Small intestine (tissue), 7 donors: ENCODE data around the gene NINJ2. TPM values are rescaled to one million over a fixed set of nuclear protein-coding genes. Genes with fewer than 3 reads are reported as not detected.

Experiments used
- DNase-seq, 2 donors: peaks; one replicate each; pipeline versions ENCODE4 v3.0.0 to v3.0.0-alpha.2; 2013
- FAIRE-seq: peaks from 2 replicates; lab custom pipeline; 2012; peaks lifted over from hg19 to GRCh38; lab: Jason Lieb, UNC
- H3K27ac ChIP-seq, 3 donors: one replicate each; pipeline ENCODE4 v1.5.1; 2013; ENCODE audit warnings: low read length in 2 of 3, mild to moderate bottlenecking in 2 of 3, control low read depth in 1 of 3, inconsistent platforms in 1 of 3, low read depth in 1 of 3, moderate library complexity in 1 of 3
- H3K27me3 ChIP-seq, 3 donors: one replicate each; pipeline ENCODE4 v1.6.1; 2013; ENCODE audit warnings: low read length in 3 of 3, inconsistent platforms in 1 of 3; ENCODE audit not compliant: control insufficient read depth in 3 of 3, insufficient read depth in 3 of 3
- H3K36me3 ChIP-seq, 3 donors: one replicate each; pipeline ENCODE4 v1.6.1; 2013; ENCODE audit warnings: low read length in 3 of 3, inconsistent platforms in 1 of 3, low read depth in 1 of 3, mild to moderate bottlenecking in 1 of 3, moderate library complexity in 1 of 3; ENCODE audit not compliant: control insufficient read depth in 3 of 3, insufficient read depth in 2 of 3
- H3K4me1 ChIP-seq, 3 donors: one replicate each; pipeline ENCODE4 v1.6.1; 2013; ENCODE audit warnings: low read length in 2 of 3, inconsistent platforms in 1 of 3, low read depth in 1 of 3, mild to moderate bottlenecking in 1 of 3, moderate library complexity in 1 of 3; ENCODE audit not compliant: control insufficient read depth in 3 of 3, insufficient read depth in 2 of 3
- H3K4me3 ChIP-seq, 3 donors: one replicate each; pipeline ENCODE4 v1.5.1; 2013; ENCODE audit warnings: low read length in 3 of 3, control low read depth in 1 of 3, inconsistent platforms in 1 of 3, low read depth in 1 of 3, mild to moderate bottlenecking in 1 of 3, moderate library complexity in 1 of 3
- H3K9me3 ChIP-seq, 2 donors: one replicate each; pipeline ENCODE4 v1.6.1; 2013; ENCODE audit warnings: low read depth in 1 of 2, low read length in 1 of 2; ENCODE audit not compliant: control insufficient read depth in 2 of 2, insufficient read depth in 1 of 2
- WGBS, 3 donors: extraction: QIAGEN DNeasy Blood & Tissue Kit; methylation state at CpG; one replicate each; pipeline ENCODE4 v1.1.7; 2013; 5-methylcytosine and 5-hydroxymethylcytosine counted together
- polyA plus RNA-seq, 4 donors: library from polyadenylated mRNA; stranded (reverse) in 3 of 4; unstranded in 1 of 4; fragments of 200-250 nt in 3 of 4; fragments of 120-200 nt in 1 of 4; gene quantifications; one replicate each; pipeline versions ENCODE4 v1.2.1 to v1.2.3, GENCODE V29; 2013
- donor health status: healthy with polysubstance abuse.
- donor health status: control.
- donor health status: control.
- donor health status: Bipolar disorder and iron deficiency.
- donor health status: healthy.

NINJ2 gene
- polyA plus RNA-seq, 4 donors: 0.67 to 8.1 (median 3.8) TPM

GRCh38 chr12:666066-666465 lies 2.8 kb upstream of the NINJ2 start:
- Histone ChIP-seq H3K4me1 (no peaks in the 10 kb centered on the region), H3K4me3 (no peak overlapping the region), H3K36me3 (no peaks in the 10 kb centered on the region), H3K9me3 (no peaks in the 10 kb centered on the region), H3K27me3 (peaks cover 0 to 10% (median 0%) of the 10 kb centered on the region in 3 donors), H3K27ac (no peak overlapping the region)
- FAIRE-seq (no peak), DNase-seq (no peak)
- 53 to 80% (median 68%) methylated on average over 2 of the region's 2 CpGs for WGBS, 3 donors

- no peaks in the 10 kb centered on the region for H3K36me3 ChIP-seq
- no peak overlapping the region for H3K4me3 ChIP-seq
- no peaks in the 10 kb centered on the region for H3K9me3 ChIP-seq
- H3K27ac ChIP-seq: no peak overlapping the region
- FAIRE-seq (no peak), DNase-seq (no peak)
- WGBS, 3 donors: 84 to 96% (median 92%) methylated on average over 5 of the region's 5 CpGs
- no peaks in the 10 kb centered on the region for H3K4me1 ChIP-seq
- H3K27me3 ChIP-seq: peaks cover 0 to 10% (median 0%) of the 10 kb centered on the region in 3 donors
These were observed 1.5 kb upstream of the NINJ2 start for GRCh38 chr12:664779-665092.

DNA sequence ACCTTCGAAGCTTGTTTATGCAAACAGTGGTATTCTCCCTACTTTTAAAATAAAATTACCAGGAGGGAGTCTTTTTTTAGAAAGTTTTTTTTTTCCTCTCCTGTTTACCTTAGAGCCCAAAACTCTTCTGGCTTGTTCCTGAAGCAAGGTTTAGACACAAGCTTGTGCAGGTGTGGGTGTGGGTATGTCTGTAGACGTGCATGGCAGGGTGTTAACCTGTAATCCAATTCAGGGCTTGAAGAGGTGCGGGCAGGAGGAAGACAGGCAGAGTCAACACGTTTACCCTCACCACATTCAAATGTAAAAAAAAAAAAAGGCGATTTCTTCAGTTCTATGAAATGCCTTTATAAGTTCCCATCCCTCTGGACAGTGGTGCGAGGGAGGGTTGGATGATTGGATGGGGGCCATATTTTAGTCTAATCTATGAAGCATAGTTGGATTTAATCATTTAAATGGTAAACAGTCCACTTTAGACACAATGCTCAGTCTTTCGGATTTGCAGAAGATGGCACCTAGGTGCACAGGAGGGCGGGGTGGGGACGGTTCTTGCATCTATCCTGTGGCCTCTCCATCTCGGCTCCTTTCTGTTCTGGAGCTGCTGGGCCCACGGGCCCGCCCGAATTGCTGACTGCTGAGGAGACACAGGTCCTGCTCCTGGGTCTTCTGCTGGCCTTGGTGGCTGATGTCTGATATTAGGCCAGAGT lies 982 bp upstream of the NINJ2 start:
- no peak overlapping the region for H3K27ac ChIP-seq
- no peak for FAIRE-seq

DNA sequence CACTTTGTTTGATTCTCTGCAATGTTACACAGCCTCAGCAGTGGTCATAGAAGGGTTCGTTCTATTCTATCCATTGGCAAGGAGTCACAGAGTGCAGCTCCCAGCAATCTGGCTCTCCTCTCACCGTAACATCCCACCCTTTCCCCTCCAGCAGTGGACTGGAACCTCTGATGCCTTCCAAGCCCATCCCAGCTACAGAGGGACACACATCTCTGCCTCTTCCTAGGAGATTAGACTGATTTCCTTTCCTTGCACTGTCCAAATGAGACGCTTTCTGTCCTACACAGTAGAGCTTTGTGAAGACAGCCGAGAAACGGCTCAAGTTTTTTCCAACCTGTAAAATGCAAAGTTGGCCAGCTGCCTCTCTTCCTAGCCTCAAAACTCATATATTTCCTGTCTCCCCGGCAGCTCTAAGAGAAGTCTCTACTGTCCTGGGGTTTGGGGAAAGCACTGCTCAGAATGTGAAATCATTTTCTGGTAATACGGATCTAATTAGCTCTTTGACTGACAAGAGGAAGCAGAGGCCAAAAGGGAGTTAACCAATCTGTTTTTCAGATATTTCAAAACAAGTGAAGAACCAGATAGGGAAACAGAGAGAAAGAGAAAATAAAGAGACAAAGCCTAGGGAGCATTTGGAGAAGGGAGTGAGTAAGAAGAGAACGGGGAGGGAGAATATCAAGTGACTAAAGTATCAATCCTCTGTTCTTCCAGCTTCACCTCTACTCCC lies 516 bp downstream of the NINJ2 start:
- no peaks in the 10 kb centered on the region for H3K9me3 ChIP-seq
- H3K4me3 ChIP-seq: no peak overlapping the region
- no peak overlapping the region for H3K27ac ChIP-seq
- 36 to 50% (median 44%) methylated on average over 8 of the region's 8 CpGs for WGBS, 3 donors
- H3K27me3 ChIP-seq: peaks cover 0 to 10% (median 0%) of the 10 kb centered on the region in 3 donors
- FAIRE-seq (no peak), DNase-seq (no peak)
- H3K4me1 ChIP-seq: no peaks in the 10 kb centered on the region
- no peaks in the 10 kb centered on the region for H3K36me3 ChIP-seq

More for the DNA sequence above, 982 bp upstream of the NINJ2 start:
- Histone ChIP-seq H3K4me3 (no peak overlapping the region), H3K4me1 (no peaks in the 10 kb centered on the region), H3K27me3 (peaks cover 0 to 10% (median 0%) of the 10 kb centered on the region in 3 donors), H3K9me3 (no peaks in the 10 kb centered on the region), H3K36me3 (no peaks in the 10 kb centered on the region)
- WGBS, 3 donors: 71 to 86% (median 77%) methylated on average over 13 of the region's 13 CpGs
- DNase-seq: no peak

DNA sequence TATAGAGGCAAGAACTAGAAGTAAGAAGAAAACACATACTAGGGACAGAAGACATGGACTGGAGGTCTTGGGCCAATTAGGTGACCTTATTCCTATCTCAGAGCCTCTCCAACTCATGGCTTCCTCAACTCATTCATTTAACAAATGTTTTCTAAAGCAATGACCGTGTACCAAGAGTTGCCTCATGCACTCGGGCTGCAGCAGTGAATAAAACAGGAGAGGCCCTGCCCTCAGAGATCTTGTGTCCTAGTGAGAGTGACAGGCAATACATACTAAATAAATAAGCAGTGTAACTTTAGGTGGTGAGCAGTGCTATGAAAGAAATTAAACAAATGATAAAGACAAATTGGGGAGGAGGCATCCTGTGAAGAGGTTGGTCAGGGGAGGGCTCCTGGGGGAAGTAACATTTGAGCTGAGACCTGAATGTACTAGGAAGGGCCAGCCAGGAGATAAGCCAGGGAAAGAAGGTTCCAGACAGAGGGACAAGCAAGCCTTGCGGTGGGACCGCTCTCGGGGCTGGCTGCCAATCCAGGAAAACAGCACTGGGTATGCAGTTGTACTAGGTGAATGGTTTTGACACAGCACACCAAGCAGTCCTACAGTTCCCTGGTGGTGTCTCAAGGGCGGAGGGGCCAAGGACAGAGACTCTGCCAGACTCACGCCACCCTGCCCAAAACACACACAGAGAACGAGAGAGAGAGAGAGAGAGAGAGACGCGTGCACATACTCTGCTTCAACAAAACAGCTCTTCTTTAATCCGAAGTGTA lies 1.3 kb downstream of the NINJ2 start:
- 85 to 90% (median 88%) methylated on average over 11 of the region's 11 CpGs for WGBS, 3 donors
- H3K4me1 ChIP-seq: no peaks in the 10 kb centered on the region
- no peaks in the 10 kb centered on the region for H3K36me3 ChIP-seq
- no peak for DNase-seq
- H3K27ac ChIP-seq: no peak overlapping the region
- no peaks in the 10 kb centered on the region for H3K9me3 ChIP-seq
- H3K27me3 ChIP-seq: peaks cover 0 to 10% (median 0%) of the 10 kb centered on the region in 3 donors
- FAIRE-seq: no peak
- H3K4me3 ChIP-seq: no peak overlapping the region

GRCh38 chr12:659090-659683 lies 4.1 kb downstream of the NINJ2 start:
- H3K36me3 ChIP-seq: no peaks in the 10 kb centered on the region

DNA sequence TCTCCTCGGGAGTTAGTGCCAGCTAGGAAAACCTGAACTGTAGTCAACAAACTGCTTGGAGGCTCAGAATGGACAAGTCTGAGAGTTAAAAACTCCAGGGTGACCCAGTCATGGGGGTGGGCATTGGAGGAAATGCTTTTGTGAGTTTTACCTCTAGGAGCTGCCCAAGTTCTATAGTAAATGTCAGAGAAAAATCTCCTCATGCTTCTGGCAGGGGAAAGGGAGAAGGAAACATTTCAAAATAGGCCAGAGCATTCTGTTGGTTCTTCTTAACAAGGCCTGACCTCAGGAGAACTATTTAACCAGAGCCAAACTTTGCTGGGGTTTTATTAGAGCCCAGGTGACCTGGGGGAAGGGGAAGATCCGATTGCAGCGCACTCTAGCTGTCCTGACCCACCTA lies 12.3 kb downstream of the NINJ2 start:
- H3K4me3 ChIP-seq: no peak overlapping the region
- no peak for DNase-seq
- peaks cover 0 to 3% of the 10 kb centered on the region in 2 donors for H3K9me3 ChIP-seq
- no peak for FAIRE-seq
- H3K27me3 ChIP-seq: no peaks in the 10 kb centered on the region
- peaks cover 0 to 9% (median 0%) of the 10 kb centered on the region in 3 donors for H3K36me3 ChIP-seq
- H3K27ac ChIP-seq: no peak overlapping the region
- 72 to 84% (median 80%) methylated on average over 3 of the region's 3 CpGs for WGBS, 3 donors
- no peaks in the 10 kb centered on the region for H3K4me1 ChIP-seq

More at GRCh38 chr12:659090-659683, 4.1 kb downstream of the NINJ2 start:
- no peaks in the 10 kb centered on the region for H3K9me3 ChIP-seq
- no peak overlapping the region for H3K4me3 ChIP-seq
- 79 to 86% (median 81%) methylated on average over 5 of the region's 5 CpGs for WGBS, 3 donors
- FAIRE-seq: no peak
- no peaks in the 10 kb centered on the region for H3K4me1 ChIP-seq
- H3K27me3 ChIP-seq: peaks cover 0 to 10% (median 0%) of the 10 kb centered on the region in 3 donors
- DNase-seq: no peak
- no peak overlapping the region for H3K27ac ChIP-seq
